ENCODE data around the gene ATP8B4.
A peak's percentile ranks its signal among the peaks of the same experiment; 100 is the strongest.

Gene ATP8B4

GRCh38 chr15:49877873-49878521 lies 241.0 kb downstream of the ATP8B4 start:
- no peak for TF ChIP-seq CTCF (IDR thresholded peaks at IDR 0.05)

- no peak for TF ChIP-seq CTCF (IDR thresholded peaks at IDR 0.05)
These were observed 241.7 kb downstream of the ATP8B4 start for GRCh38 chr15:49877117-49877872.

- TF ChIP-seq CTCF (IDR thresholded peaks at IDR 0.05): peak; percentile 37; the same call in 1 of the 2 replicates
These were observed 242.5 kb downstream of the ATP8B4 start for GRCh38 chr15:49876401-49877038.

- TF ChIP-seq CTCF (IDR thresholded peaks at IDR 0.05): no peak
These were observed 243.6 kb downstream of the ATP8B4 start for GRCh38 chr15:49875392-49875791.

- TF ChIP-seq CTCF (IDR thresholded peaks at IDR 0.05): no peak
These were observed 248.6 kb downstream of the ATP8B4 start for GRCh38 chr15:49870472-49870871.

- no peak for TF ChIP-seq CTCF (IDR thresholded peaks at IDR 0.05)
These were observed 250.7 kb downstream of the ATP8B4 start for GRCh38 chr15:49868348-49868747.

GRCh38 chr15:49865925-49866757 lies 252.9 kb downstream of the ATP8B4 start:
- no peak for TF ChIP-seq CTCF (IDR thresholded peaks at IDR 0.05)
